Activated T-cell treated with anti-CD3 and anti-CD28 coated beads for 1 hour (primary cell): ENCODE data around the gene C10orf53.

Source experiments
- DNase-seq: peaks from one replicate; pipeline ENCODE4 v3.0.0-alpha.2; 2020; ENCODE audit warnings: low read depth

The C10orf53 gene

DNA sequence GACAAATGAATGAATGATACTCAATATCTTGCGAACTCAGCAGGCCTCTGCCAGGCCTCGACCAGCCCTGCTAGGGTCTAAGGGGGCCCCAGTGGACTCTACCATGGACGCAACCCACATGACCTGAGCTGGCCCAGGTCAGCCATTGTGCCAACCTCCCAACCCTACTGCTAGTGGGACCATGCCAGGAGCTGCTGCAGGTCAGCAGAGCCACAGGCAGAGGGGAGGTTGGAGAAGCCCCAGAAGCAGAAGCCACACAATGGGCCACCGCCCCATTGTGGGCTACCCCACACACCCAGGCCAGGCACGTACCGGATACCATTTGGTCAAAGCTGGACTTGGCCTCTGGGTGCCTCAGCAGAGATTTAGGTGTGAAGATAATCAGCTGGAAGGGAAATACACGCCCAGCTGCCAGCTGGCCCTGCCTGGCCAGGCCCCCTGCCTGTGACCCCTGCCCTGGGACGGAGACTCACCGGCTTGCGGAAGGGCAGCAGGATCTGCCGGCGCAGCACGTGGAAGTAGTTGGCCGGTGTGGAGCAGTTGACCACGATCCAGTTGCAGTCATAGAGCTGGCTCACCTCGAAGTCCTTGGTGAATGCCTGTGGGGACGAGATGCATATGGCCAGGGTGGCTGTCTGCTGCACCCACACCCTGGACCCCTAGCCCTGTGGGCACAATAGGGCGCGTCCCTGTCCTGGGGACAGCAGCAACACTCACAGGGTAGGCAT lies 58.2 kb downstream of the C10orf53 start:
- no peak for DNase-seq

DNA sequence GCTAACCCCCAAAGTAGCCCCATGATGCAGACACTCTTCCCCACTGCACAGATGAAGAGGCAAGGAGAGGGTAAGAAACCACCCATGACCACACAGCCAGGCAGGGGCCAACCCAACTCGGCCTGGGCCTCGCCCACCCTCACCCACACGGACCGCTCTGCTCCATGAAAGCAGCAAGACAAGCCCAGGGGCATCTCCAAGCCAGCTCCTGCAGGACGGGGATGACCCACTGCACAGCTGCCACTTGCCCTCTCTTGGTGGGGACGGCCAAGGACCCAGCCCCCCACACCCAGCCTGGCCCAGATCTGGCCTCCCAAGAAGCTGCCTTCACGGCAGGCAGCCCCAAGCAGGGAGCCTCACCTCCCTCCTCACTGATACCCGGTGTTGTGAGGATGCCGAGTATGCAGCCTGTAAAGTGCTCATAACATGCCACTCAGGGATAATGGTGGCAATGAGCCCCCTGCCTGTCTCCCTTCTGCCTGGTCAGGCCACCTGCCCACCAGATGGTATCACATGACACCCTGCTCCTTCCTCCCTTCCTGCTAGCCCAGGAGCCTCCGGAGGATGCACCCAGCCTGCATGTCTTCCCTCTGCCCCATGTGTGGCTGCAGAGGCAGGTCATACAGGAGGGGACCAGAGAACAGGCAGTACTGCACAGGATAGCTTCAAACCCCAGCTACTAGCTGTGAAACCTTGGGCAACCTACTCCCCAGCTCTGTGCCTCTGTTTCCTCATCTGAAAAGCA lies 59.3 kb downstream of the C10orf53 start:
- DNase-seq, result no peak

GRCh38 chr10:49739426-49739825 lies 60.0 kb downstream of the C10orf53 start:
- no peak for DNase-seq

GRCh38 chr10:49740346-49741107 lies 61.1 kb downstream of the C10orf53 start:
- DNase-seq, result no peak

GRCh38 chr10:49741108-49741995 lies 61.9 kb downstream of the C10orf53 start:
- DNase-seq, result no peak

DNA sequence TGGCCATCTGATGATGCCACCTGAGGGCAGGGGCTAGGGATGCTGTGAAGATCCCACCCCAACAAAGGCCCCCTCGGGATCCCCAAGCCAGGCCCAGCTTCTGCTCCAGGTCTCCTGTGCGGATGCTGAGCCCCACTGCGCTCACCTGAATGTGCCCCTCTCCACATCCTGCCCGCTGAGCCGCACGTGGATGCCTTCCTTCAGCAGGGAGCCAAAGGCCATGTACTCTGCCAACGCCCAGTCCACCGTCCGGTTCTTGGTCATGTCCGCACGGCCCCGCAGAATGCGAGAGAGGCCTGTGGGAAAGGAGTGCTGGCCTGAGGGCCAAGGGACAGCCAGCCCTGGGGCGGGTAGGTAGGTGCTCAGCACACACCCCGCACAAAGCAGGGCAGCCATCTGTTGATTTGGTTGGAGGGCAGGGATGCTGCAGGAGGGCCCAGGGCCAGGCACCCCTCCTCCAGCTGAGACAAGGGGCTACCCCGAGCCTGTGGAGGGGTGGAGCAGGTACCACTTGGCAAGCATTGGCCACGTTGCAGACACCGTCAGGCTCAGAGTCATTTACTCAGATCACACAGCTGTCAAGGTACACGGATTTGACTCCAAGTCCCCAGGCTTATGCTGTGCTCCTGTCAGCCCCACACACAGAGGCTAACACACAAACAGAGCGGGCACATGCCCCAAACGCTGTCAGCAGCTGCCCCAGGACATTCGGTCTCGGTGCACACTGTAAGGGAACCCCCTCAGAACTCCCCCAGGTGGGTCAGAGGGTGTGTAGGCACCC lies 63.4 kb downstream of the C10orf53 start:
- no peak for DNase-seq

- no peak for DNase-seq
These were observed 64.1 kb downstream of the C10orf53 start for GRCh38 chr10:49743464-49744075.

- DNase-seq, result no peak
These were observed 64.7 kb downstream of the C10orf53 start for GRCh38 chr10:49744091-49744685.

DNA sequence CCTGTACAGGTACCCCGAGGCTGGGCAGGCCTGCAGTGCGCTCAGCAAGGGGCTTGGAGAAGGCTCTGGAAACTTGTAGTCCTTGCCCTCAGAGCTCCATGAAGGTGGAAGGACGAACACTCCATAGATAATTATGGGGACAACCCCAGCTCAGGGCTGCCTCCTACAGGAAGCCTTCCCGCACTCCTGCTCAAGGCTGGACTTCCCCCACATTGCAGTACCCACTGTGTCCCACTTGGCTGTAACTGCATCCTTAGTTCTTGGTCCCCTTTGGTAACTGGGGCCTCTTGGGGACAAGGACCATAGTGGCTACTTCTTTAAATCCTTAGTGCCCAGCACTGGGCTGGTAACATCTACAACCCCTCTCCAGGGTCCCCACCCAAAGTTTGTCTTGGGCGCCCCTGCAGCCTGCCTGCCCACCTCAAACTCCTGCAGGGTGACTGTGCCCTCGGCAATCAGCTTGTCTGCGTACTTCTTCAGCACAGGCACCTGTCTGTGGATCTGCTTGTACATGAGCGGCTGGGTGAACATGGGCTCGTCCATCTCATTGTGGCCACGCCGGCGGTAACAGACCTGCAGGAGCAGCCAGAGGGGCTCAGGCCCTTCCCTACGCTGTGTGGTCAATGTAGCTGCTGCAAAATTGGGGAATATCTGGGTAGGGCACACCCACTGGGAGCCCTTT lies 65.6 kb downstream of the C10orf53 start:
- DNase-seq, result no peak

DNA sequence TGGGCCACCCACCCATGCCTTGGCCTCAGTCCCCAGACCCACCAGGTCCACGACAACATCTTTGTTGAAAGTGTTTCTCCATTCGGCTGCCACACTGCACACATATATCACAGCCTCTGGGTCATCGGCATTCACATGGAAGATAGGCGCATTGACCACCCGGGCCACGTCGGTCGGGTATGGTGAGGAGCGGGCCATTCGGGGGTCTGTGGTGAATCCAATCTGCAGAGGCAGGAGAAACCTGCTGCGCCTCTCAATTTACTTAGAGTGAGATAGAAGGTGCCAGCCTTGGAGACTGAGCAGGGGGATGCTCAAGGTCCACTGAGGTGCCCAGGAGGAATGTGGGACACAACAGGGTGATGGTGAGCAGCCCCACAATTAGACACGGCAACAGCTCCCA lies 66.3 kb downstream of the C10orf53 start:
- DNase-seq, result no peak

- no peak for DNase-seq
These were observed 67.3 kb downstream of the C10orf53 start for GRCh38 chr10:49746626-49747302.
